ENCODE measurements around the gene GRIPAP1.

GRIPAP1 gene

DNA sequence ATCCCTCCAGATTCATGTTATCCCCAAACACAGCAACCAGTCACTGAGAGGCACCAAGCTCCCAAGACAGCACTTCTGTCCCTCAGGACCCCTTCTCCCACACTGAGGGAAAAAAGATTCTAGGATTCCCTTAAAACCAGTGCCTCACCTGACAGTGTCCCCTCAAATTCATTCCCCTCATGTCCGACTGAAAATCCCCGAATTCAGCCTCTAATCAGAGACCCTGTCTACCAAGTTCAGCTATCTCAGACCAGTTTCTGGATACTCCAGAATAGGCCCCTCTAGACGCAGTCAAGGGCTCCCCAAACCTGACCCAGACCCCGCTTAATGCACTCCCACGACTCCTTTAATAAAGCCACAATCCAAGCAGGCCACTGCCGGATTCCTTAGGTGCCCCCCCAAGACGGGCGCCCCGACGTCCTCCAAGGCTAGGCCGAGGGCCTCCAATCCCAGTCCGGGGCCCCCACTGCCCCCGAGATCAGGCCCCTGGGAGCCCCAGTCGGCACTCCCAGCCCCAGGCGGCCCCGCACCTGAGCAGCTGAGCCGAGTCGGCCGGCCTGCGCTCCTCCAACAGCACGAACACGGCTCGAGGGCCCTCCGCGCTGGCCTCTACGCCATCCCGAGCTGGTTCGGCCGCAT, 40.6 kb upstream of the GRIPAP1 start:
- Histone ChIP-seq H3K9me3 (replicated peaks; ENCODE audit: insufficient read depth, low read length) (no peaks in the 10 kb centered on the region), H3K27ac (ENCODE audit: low read length) (peak overlapping the region; percentile 68), H3F3A (ENCODE audit: insufficient read depth, low read length) (peaks cover 7% of the 10 kb centered on the region; the same call in 1 of the 2 replicates), H3K4me1 (ENCODE audit: low read length) (peaks cover 15% of the 10 kb centered on the region), H3K4me3 (ENCODE audit: low read length) (peak overlapping the region; percentile 73), H3K36me3 (replicated peaks; ENCODE audit: insufficient read depth, low read length) (no peaks in the 10 kb centered on the region), H2AFZ (ENCODE audit: low read length) (peak overlapping the region; percentile 19; the same call in 1 of the 2 replicates), H3K9ac (ENCODE audit: low read length) (peak overlapping the region; percentile 91), H4K20me1 (ENCODE audit: insufficient read depth, low read length) (no peaks in the 10 kb centered on the region), H3K27me3 (replicated peaks; ENCODE audit: insufficient read depth, low read length) (no peaks in the 10 kb centered on the region), H3K79me2 (ENCODE audit: low read length) (peaks cover 21% of the 10 kb centered on the region), H3K9me2 (replicated peaks; ENCODE audit: insufficient read depth, low read length) (no peaks in the 10 kb centered on the region), H3K4me2 (ENCODE audit: low read depth, low read length) (peak overlapping the region; percentile 77)
- DNase-seq = no peak
- no peak for TF ChIP-seq EZH2phosphoT487 (IDR thresholded peaks at IDR 0.05; ENCODE audit: low read length)
- TF ChIP-seq EZH2 (optimal IDR thresholded peaks at IDR 0.05; ENCODE audit: low read depth, low read length) = no peak
- TF ChIP-seq CTCF (IDR thresholded peaks at IDR 0.05; ENCODE audit: low read length) = no peak

DNA sequence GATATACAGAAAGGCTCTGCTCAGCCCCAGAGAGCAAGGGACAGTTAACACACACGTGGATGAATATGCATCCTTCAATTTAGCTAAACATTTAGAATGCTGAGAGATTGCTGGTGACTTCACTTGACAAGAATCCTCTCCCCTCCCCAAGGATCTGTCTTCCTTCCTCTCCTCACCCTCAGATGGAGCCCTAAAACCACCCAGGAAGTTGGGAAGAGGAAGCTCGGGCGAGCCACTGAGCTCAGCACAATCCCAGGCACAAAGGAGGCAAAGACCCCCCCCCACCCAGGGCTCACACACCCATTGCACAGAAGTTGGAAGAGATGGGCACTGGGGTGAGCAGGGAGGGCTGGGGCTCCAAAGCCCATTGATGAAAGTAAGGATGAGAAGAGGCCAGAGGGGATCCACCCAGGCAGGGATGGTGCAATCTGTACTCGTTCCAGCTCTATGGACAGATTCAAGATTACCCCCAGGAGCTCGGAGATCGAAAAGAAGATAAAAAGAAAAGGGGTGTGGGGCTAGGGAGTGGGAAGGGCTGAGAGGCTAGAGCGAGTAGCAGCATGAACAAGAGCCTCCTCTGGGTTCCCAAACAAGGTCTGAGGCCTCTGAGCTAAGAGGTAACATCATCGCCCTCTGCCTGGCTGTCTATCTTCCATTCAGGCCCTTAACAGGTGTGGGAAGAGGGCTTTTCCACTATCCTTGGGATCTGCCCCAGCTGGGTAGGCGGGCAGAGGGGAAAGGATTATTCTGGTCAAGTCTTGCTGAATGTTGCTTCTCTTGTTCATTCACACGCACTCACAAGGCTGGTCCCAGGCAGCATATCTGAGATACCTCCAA, 39.9 kb upstream of the GRIPAP1 start:
- peak overlapping the region; percentile 73 for H3K4me3 ChIP-seq (ENCODE audit: low read length)
- H2AFZ ChIP-seq (ENCODE audit: low read length) = no peak overlapping the region; the same call in 1 of the 2 replicates
- peak overlapping the region; percentile 77 for H3K4me2 ChIP-seq (ENCODE audit: low read depth, low read length)
- H3K79me2 ChIP-seq (ENCODE audit: low read length) = peaks cover 21% of the 10 kb centered on the region
- H3K27me3 ChIP-seq (replicated peaks; ENCODE audit: insufficient read depth, low read length) = no peaks in the 10 kb centered on the region
- H3K4me1 ChIP-seq (ENCODE audit: low read length) = peaks cover 15% of the 10 kb centered on the region
- H3K9ac ChIP-seq (ENCODE audit: low read length) = peak overlapping the region; percentile 91
- no peak for TF ChIP-seq CTCF (IDR thresholded peaks at IDR 0.05; ENCODE audit: low read length)
- TF ChIP-seq EZH2phosphoT487 (IDR thresholded peaks at IDR 0.05; ENCODE audit: low read length) = no peak
- no peak for TF ChIP-seq EZH2 (optimal IDR thresholded peaks at IDR 0.05; ENCODE audit: low read depth, low read length)
- no peaks in the 10 kb centered on the region for H4K20me1 ChIP-seq (ENCODE audit: insufficient read depth, low read length)
- peaks cover 7% of the 10 kb centered on the region; the same call in 1 of the 2 replicates for H3F3A ChIP-seq (ENCODE audit: insufficient read depth, low read length)
- no peaks in the 10 kb centered on the region for H3K9me3 ChIP-seq (replicated peaks; ENCODE audit: insufficient read depth, low read length)
- no peaks in the 10 kb centered on the region for H3K36me3 ChIP-seq (replicated peaks; ENCODE audit: insufficient read depth, low read length)
- DNase-seq = no peak
- no peaks in the 10 kb centered on the region for H3K9me2 ChIP-seq (replicated peaks; ENCODE audit: insufficient read depth, low read length)
- peak overlapping the region; percentile 68; the same call in 1 of the 2 replicates for H3K27ac ChIP-seq (ENCODE audit: low read length)

GRCh38 chrX:49040376-49040955, 38.4 kb upstream of the GRIPAP1 start:
- H2AFZ ChIP-seq (ENCODE audit: low read length) = no peak overlapping the region
- H4K20me1 ChIP-seq (ENCODE audit: insufficient read depth, low read length) = no peaks in the 10 kb centered on the region
- no peaks in the 10 kb centered on the region for H3K9me2 ChIP-seq (replicated peaks; ENCODE audit: insufficient read depth, low read length)
- TF ChIP-seq EZH2 (optimal IDR thresholded peaks at IDR 0.05; ENCODE audit: low read depth, low read length) = no peak
- no peak for TF ChIP-seq EZH2phosphoT487 (IDR thresholded peaks at IDR 0.05; ENCODE audit: low read length)
- no peak for TF ChIP-seq CTCF (IDR thresholded peaks at IDR 0.05; ENCODE audit: low read length)
- H3K9me3 ChIP-seq (replicated peaks; ENCODE audit: insufficient read depth, low read length) = no peaks in the 10 kb centered on the region
- H3K4me1 ChIP-seq (ENCODE audit: low read length) = peaks cover 15% of the 10 kb centered on the region
- DNase-seq = no peak
- peak overlapping the region; percentile 33; the same call in 1 of the 2 replicates for H3K9ac ChIP-seq (ENCODE audit: low read length)
- H3K4me2 ChIP-seq (ENCODE audit: low read depth, low read length) = peak overlapping the region; percentile 58; the same call in 1 of the 2 replicates
- no peak overlapping the region for H3K4me3 ChIP-seq (ENCODE audit: low read length)
- H3K27me3 ChIP-seq (replicated peaks; ENCODE audit: insufficient read depth, low read length) = no peaks in the 10 kb centered on the region
- peaks cover 7% of the 10 kb centered on the region; the same call in 1 of the 2 replicates for H3F3A ChIP-seq (ENCODE audit: insufficient read depth, low read length)
- H3K36me3 ChIP-seq (replicated peaks; ENCODE audit: insufficient read depth, low read length) = no peaks in the 10 kb centered on the region
- H3K79me2 ChIP-seq (ENCODE audit: low read length) = peaks cover 21% of the 10 kb centered on the region
- peak overlapping the region; percentile 59; the same call in 1 of the 2 replicates for H3K27ac ChIP-seq (ENCODE audit: low read length)

Measured in MM.1S (cell line).